ENCODE data around the gene ALKBH4. TPM values are rescaled to one million over a fixed set of nuclear protein-coding genes. Genes with fewer than 3 reads are reported as not detected.

Gene ALKBH4
- total and polyA plus RNA-seq, 2 of the 8 experiments (the other 6 are each of a cell fraction or from before 2014, with no cell fraction given): 10.2 to 16.6 TPM

DNA sequence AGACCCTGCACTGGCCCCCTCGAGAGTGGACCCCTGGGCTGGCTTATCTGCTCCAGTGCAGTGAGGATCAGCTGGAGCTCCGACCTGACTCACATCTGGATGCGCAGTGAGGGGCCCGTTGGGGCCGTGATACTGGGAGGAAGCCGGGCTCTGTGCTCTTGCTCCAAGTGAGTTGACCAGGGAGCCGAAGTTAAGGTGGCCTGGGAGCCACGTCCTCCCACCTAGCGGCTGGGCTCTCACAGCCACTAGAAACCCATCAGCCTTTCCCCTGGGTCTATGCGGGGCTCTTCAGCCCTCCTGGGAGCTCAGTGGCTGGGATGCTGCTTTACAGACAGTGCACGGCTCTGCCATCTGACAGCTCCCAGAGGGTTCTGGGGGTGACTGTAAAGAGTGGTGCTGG lies 9.1 kb downstream of the ALKBH4 start:
- Histone ChIP-seq H3K18ac (ENCODE audit: extremely low read depth, low read length) (no peak overlapping the region), H2BK5ac (ENCODE audit: low read depth, low read length) (no peak overlapping the region), H3K23ac (ENCODE audit: insufficient read length) (no peak overlapping the region), H2AK5ac (ENCODE audit: low read depth, low read length) (no peak overlapping the region), H3K9ac (replicated peaks in 1 of 4; ENCODE audit: extremely low read depth in 1 of 4, low read depth in 3 of 4, low read length in 3 of 4) (no peak overlapping the region), H2BK12ac (ENCODE audit: low read depth, low read length) (no peak overlapping the region), H3K9me3 (ENCODE audit: insufficient read depth in 2 of 2, low read depth in 1 of 2, low read length in 1 of 2) (no peaks in the 10 kb centered on the region), H2AFZ (ENCODE audit: low read length) (no peak overlapping the region), H4K20me1 (replicated peaks in 1 of 2; ENCODE audit: control insufficient read depth in 1 of 2, insufficient read depth in 2 of 2, low read length in 2 of 2) (peaks cover 0 to 2% of the 10 kb centered on the region in 2 experiments), H3K4me3 (ENCODE audit: extremely low read depth in 1 of 4, insufficient read depth in 2 of 4, low read depth in 3 of 4, low read length in 4 of 4) (no peak overlapping the region), H3K4ac (replicated peaks; ENCODE audit: insufficient read length, low read depth, low read length) (no peak overlapping the region), H3K56ac (replicated peaks; ENCODE audit: insufficient read length, low read depth, low read length) (no peak overlapping the region), H2BK20ac (ENCODE audit: low read length) (no peak overlapping the region), H2BK15ac (ENCODE audit: low read length) (no peak overlapping the region), H3K4me1 (replicated peaks in 1 of 4; ENCODE audit: control insufficient read depth in 3 of 4, insufficient read depth in 4 of 4, low read length in 3 of 4) (peaks cover 0 to 3% (median 0%) of the 10 kb centered on the region in 4 experiments; a peak in 2 of 7 replicates), H3K79me2 (ENCODE audit: control insufficient read depth in 1 of 2, insufficient read depth in 2 of 2, low read length in 2 of 2) (no peaks in the 10 kb centered on the region), H3K79me1 (ENCODE audit: low read depth, low read length) (no peaks in the 10 kb centered on the region), H4K8ac (ENCODE audit: extremely low read depth, insufficient read depth, low read length) (no peak overlapping the region), H2BK120ac (replicated peaks; ENCODE audit: low read depth, low read length) (no peak overlapping the region), H4K91ac (replicated peaks; ENCODE audit: insufficient read length, low read length) (no peak overlapping the region), H3K23me2 (ENCODE audit: low read depth, low read length) (no peaks in the 10 kb centered on the region; the same call in 1 of the 2 replicates), H3K14ac (ENCODE audit: insufficient read length) (no peak overlapping the region), H3K36me3 (ENCODE audit: control insufficient read depth in 2 of 4, insufficient read depth in 4 of 4, low read length in 3 of 4) (peaks cover 7 to 22% (median 17%) of the 10 kb centered on the region in 4 experiments; a peak in 5 of 8 replicates), H3K27ac (ENCODE audit: low read depth, low read length) (no peak overlapping the region), H3K4me2 (ENCODE audit: insufficient read depth in 1 of 2, low read depth in 2 of 2, low read length in 2 of 2) (no peak overlapping the region), H3K27me3 (replicated peaks in 1 of 4; ENCODE audit: control insufficient read depth in 3 of 4, extremely low read depth in 1 of 4, insufficient read depth in 3 of 4, low read length in 3 of 4) (no peaks in the 10 kb centered on the region; a peak in 1 of 7 replicates), H4K5ac (ENCODE audit: insufficient read length, low read depth, low read length) (no peak overlapping the region)
- DNase-seq (ENCODE audit: low read depth in 1 of 2, low spot score in 2 of 2) (no peak), FAIRE-seq (no peak)
- 94% methylated on average over 8 of the region's 11 CpGs; no CpG with 5 or more reads in 1 of the 2 experiments for WGBS, 2 experiments (ENCODE audit: extremely low coverage in 1 of 2, insufficient coverage in 1 of 2, insufficient read length in 1 of 2, insufficient replicate concordance in 2 of 2, low coverage in 1 of 2, low lambda C conversion rate in 2 of 2, missing lambda C conversion rate in 1 of 2)
- POLR2A ChIA-PET (ENCODE audit: partially characterized antibody): interaction anchor here (1.4 to 4.5 kb wide), 5 partner anchors 9 to 51 kb away, joined by 3 to 27 read pairs (median 6); partner anchors contain the start of genes ALKBH4 and LRWD1
- no peak for TF ChIP-seq ASH2L (IDR thresholded peaks at IDR 0.05; ENCODE audit: low read length)
- CTCF ChIA-PET (ENCODE audit: partially characterized antibody): interaction anchor here (1.0 to 2.1 kb wide), 6 partner anchors 20 to 183 kb away, joined by 3 to 5 read pairs (median 4); no protein-coding TSS in a partner anchor
